Amygdala (tissue), 56 donors: ENCODE measurements around the gene SAT2.

Source experiments
- DNase-seq, 56 donors: peaks; one replicate each; lab custom pipeline; 2025; lab: John Stamatoyannopoulos, UW

Gene SAT2

GRCh38 chr17:7593296-7593695 is 34.3 kb downstream of the SAT2 start:
- no peak for DNase-seq

- no peak for DNase-seq
Measured at GRCh38 chr17:7592422-7593021, 35.1 kb downstream of the SAT2 start.

- DNase-seq = no peak
Measured at GRCh38 chr17:7591596-7591995, 36.0 kb downstream of the SAT2 start.

- DNase-seq = no peak
Measured at GRCh38 chr17:7590743-7591142, 36.9 kb downstream of the SAT2 start.

GRCh38 chr17:7589891-7590691 is 37.5 kb downstream of the SAT2 start, which contains the start of gene SOX15:
Gene SOX15, minus strand, starts transcription at chr17:7590094. Its CDS starts 418 bp downstream, at chr17:7589676.
- DNase-seq = no peak

- peak in 49 of 56 donors; percentile 29 to 90 (median 64) for DNase-seq
Measured at GRCh38 chr17:7589204-7589868, 38.3 kb downstream of the SAT2 start.

GRCh38 chr17:7588553-7589203 is 38.9 kb downstream of the SAT2 start:
- DNase-seq = no peak

GRCh38 chr17:7587420-7588151 is 40.0 kb downstream of the SAT2 start:
- no peak for DNase-seq

- no peak for DNase-seq
Measured at GRCh38 chr17:7586673-7587419, 40.8 kb downstream of the SAT2 start.

- DNase-seq = peak; percentile 80 to 100 (median 94)
Measured at GRCh38 chr17:7583253-7584109, 44.1 kb downstream of the SAT2 start, which contains the start of gene MPDU1. Gene MPDU1, plus strand, starts transcription at chr17:7583852. Its CDS starts 11 bp downstream, at chr17:7583863.

- DNase-seq = no peak
Measured at GRCh38 chr17:7582396-7583252, 45.0 kb downstream of the SAT2 start.

GRCh38 chr17:7580604-7581575 is 46.7 kb downstream of the SAT2 start:
- no peak for DNase-seq

- peak in 1 of 56 donors; percentile 20 for DNase-seq
Measured at GRCh38 chr17:7579834-7580603, 47.6 kb downstream of the SAT2 start.

- DNase-seq = peak in 21 of 56 donors; percentile 17 to 67 (median 49)
Measured at GRCh38 chr17:7579001-7579833, 48.4 kb downstream of the SAT2 start, which contains the start of gene CD68. Gene CD68, plus strand, starts transcription at chr17:7579638. Its CDS starts 40 bp downstream, at chr17:7579678.
